ENCODE results near the gene ANTKMT.

GRCh38 chr16:675884-676564 lies 44.9 kb upstream of the ANTKMT start:
- TF ChIP-seq CTCF (conservative IDR thresholded peaks at IDR 0.05; ENCODE audit: low read length) (no peak), EZH2phosphoT487 (IDR thresholded peaks at IDR 0.05; ENCODE audit: borderline replicate concordance) (no peak)
